HG02943 (cell line): ENCODE data around the gene EDA2R.

Source experiments
- ATAC-seq: cut with Tn5 transposase; IDR thresholded peaks from one replicate; pipeline ENCODE4 v1.9.1; 2021; ENCODE audit warnings: mild to moderate bottlenecking, low read depth, moderate library complexity; ENCODE audit not compliant: unreplicated experiment

The EDA2R gene

GRCh38 chrX:66547847-66548369, 91.0 kb downstream of the EDA2R start:
- no peak for ATAC-seq
